Effector memory CD4-positive, alpha-beta T cell (primary cell): ENCODE results near the gene PMEPA1.

ENCODE experiments used
- DNase-seq, 3 donors: peaks; one replicate each; pipeline ENCODE4 v3.0.0-alpha.2; 2020
- H3K27ac ChIP-seq: 2 replicates; pipeline ENCODE4 v1.7.0; 2013; ENCODE audit warnings: mild to moderate bottlenecking, low read length, moderate library complexity; ENCODE audit not compliant: insufficient read depth, poor library complexity, severe bottlenecking
- H3K27me3 ChIP-seq: replicated peaks from 2 replicates; pipeline ENCODE4 v1.7.0; 2013; ENCODE audit warnings: mild to moderate bottlenecking, low read length; ENCODE audit not compliant: insufficient read depth, control insufficient read depth, poor library complexity, severe bottlenecking
- H3K36me3 ChIP-seq: 2 replicates; pipeline ENCODE4 v1.7.0; 2013; ENCODE audit warnings: mild to moderate bottlenecking, low read length, moderate library complexity; ENCODE audit not compliant: control insufficient read depth, insufficient read depth
- H3K4me1 ChIP-seq: 2 replicates; pipeline ENCODE4 v1.7.0; 2013; ENCODE audit warnings: low read length, mild to moderate bottlenecking; ENCODE audit not compliant: control insufficient read depth, insufficient read depth, poor library complexity, severe bottlenecking
- H3K4me3 ChIP-seq: 2 replicates; pipeline ENCODE4 v1.7.0; 2013; ENCODE audit warnings: low read length, low read depth, mild to moderate bottlenecking; ENCODE audit not compliant: insufficient read depth, poor library complexity, severe bottlenecking
- H3K9me3 ChIP-seq: 2 replicates; pipeline ENCODE4 v1.7.0; 2013; ENCODE audit warnings: mild to moderate bottlenecking, low read length, moderate library complexity; ENCODE audit not compliant: control insufficient read depth

Gene PMEPA1

DNA sequence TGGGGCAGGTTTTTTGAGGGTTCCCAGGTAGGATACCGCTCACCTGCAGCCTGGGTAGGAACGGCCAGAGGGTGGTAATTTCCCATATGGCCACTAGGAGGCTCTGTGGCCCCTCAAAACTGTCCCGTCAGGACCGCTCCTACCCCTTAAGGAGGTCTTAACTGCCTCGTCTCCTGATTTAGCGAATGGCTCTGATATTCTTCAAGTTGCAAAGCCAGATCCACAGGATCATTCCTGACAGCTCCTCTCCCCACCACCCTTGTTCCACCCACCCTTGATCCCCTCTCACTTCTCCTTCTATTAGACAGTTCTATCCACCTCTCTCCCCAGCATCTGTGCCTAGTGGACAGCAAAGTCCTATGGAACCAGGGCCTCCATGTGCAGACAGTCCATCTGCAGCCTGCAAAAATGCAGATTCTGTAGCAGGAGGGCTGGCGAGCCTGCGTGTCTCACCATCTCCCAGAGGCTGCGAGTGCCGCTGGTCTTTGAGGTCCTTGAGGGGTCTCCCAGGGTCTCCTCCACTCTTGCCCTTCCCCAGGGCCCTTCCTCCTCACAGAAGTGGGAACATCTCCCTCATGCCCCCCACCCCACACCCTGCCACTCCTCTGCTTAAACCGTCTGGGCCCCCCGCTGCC lies 55.3 kb downstream of the PMEPA1 start:
- no peak overlapping the region for H3K4me3 ChIP-seq
- no peak overlapping the region for H3K27ac ChIP-seq
- peaks cover 14% of the 10 kb centered on the region for H3K4me1 ChIP-seq
- no peaks in the 10 kb centered on the region for H3K9me3 ChIP-seq
- H3K27me3 ChIP-seq: no peaks in the 10 kb centered on the region
- no peaks in the 10 kb centered on the region for H3K36me3 ChIP-seq
- peak in 2 of 3 donors; percentile 23 to 25 for DNase-seq

DNA sequence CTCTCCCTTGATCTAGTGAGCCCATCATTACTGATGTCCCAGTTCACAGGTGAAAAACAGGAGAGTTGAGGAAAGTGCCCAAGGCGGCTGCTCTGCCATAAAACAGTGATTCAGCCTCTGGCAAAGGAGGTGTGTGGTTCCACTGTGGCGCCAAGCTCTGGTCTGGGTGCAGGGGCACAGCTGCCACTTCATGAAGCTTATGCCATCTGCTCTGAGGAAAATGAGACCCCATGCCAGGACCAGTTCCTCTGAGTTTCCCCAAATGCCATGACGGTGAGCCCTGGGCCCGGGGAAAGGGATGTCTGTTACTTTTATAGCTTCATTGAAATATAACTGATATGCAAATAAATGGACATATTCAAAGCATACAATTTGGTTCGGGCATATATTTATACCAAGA lies 55.9 kb downstream of the PMEPA1 start:
- peaks cover 14% of the 10 kb centered on the region for H3K4me1 ChIP-seq
- no peaks in the 10 kb centered on the region for H3K9me3 ChIP-seq
- H3K4me3 ChIP-seq: no peak overlapping the region
- H3K27ac ChIP-seq: no peak overlapping the region
- no peak for DNase-seq
- no peaks in the 10 kb centered on the region for H3K36me3 ChIP-seq
- no peaks in the 10 kb centered on the region for H3K27me3 ChIP-seq

DNA sequence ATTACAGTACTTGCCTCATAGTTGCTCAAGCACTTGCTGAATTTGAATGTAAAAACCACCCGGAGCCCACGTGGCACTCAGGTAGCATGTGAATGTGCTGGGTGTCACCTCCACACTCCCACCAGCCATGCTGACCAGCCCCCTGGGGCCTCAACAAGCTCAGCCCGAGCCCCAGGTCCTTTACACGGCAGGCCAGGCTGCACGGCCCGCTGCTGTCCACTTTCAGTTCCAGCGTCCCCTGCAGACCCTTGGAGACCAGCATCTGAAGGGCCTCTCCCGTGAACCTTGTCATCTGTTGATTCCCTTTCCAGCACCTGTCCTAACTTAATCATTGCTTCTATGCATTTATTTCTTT lies 56.3 kb downstream of the PMEPA1 start:
- H3K4me1 ChIP-seq: peaks cover 14% of the 10 kb centered on the region
- no peak overlapping the region for H3K27ac ChIP-seq
- no peaks in the 10 kb centered on the region for H3K9me3 ChIP-seq
- H3K4me3 ChIP-seq: no peak overlapping the region
- no peaks in the 10 kb centered on the region for H3K36me3 ChIP-seq
- no peak for DNase-seq
- H3K27me3 ChIP-seq: no peaks in the 10 kb centered on the region

DNA sequence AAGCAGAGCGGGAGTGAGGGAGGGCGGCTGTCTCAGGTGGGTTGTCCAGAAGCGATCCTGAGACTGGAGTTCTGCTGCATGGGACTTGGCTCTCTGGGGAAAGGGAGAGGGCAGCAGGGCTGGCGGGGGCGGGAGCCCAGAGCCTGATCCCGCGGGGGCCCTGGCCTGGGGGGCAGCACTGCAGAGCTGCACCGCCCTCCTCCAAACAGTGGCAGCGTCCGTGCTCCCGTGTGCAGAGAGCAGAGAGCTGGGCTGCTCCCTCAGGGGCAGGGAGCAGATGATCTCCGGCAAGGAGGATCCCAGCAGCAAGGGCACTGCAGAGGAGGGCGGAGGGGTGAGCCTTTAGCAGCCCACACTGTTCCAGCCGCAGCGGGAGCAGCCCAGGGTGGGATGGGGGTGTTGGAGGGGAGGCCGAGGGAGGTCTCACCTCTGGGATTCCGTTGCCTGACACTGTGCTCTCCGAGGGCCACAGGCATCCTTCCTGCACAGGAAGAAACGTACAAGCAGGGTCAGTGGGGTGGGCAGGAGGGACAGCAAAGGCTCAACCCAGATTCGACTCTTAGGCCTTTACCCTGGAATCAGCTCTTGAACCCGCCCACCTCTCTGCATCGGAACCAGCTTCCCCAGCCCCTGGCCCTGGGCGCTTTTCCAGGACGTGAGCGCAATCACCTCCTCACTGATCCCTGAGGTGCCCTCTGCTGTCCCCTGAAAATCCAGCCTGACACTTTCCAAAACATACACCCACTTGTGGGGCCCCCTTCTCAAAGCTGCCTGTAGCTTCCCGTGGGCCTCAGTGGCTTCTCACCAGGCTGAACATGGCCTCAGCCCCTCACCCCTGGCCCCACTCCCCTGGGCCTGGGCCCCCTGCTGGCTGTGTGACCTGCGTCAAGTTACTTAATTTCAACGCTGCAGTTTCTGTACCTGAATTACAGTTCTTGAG lies 56.9 kb downstream of the PMEPA1 start:
- Histone ChIP-seq H3K27me3 (no peaks in the 10 kb centered on the region), H3K27ac (no peak overlapping the region), H3K4me1 (peaks cover 9% of the 10 kb centered on the region), H3K9me3 (no peaks in the 10 kb centered on the region), H3K4me3 (no peak overlapping the region), H3K36me3 (no peaks in the 10 kb centered on the region)
- no peak for DNase-seq

DNA sequence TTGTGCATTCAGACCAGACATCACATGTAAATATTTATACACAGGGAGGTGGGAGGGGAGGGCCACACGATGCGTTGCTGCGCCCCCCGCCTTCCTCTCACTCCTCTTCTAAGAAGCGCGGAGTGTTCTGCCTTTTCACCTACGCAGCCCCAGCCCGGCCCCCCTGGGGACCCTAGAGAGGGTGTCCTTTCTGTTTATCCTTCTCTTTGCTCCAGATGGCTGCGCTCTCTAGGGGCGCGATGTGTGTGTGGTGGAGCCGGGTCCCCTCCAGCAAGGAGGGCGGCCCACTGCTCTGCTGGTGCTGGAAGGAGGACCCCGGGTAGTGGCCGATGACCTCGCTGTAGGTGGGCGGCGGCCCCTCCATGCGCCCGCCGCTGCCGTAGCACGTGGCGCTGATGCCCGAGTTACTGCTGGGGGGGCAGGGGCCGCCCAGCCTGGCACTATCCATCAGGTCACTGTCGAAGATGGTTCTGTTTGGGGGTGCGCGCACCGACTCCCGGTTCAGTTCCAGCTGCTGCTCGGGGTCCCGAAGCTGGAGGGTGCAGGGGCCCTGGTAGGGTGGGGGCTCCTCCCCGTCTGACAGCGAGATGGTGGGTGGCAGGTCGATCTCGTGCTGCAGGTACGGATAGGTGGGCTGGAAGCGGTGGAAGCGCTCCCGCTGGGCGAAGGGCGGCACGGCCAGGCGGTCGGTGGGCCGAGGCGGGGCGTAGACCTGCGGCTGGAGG lies 57.8 kb downstream of the PMEPA1 start:
- no peak for DNase-seq
- Histone ChIP-seq H3K27me3 (no peaks in the 10 kb centered on the region), H3K4me3 (no peak overlapping the region), H3K36me3 (no peaks in the 10 kb centered on the region), H3K9me3 (no peaks in the 10 kb centered on the region), H3K4me1 (peaks cover under 1% of the 10 kb centered on the region), H3K27ac (no peak overlapping the region)

DNA sequence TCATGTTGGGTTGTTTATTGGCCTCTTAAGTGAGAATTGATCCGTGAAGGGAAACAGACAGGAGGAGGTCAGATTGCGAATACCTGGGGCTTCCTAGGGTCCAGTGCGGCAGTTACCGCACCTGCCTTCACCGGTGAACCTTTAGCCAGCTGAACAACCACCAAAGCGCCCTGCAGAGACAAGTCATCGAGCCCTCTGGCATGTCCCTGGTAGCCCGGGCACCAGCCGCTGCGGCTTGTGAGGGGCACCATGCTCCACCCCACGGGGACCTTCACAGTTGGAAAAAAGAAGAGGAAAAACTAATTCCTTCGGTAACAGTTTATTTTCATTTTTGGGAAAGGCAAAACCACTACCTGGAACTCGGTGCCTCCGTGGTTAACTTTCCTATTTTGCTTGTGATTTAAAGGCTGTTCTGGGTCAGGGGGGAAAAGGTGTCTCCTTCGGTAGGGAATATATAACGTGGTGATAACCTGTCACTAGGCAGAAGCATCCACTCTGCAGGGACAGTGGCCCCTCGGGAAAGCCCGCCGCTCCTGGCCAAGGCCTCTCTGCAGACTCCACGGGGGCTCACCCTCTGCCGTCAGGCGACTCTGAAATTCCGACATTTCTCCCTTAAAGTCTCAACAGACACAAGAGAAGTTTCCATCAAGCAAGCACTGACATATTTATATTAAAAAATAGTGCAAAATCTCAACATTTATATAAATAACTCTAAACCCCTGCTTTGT lies 58.9 kb downstream of the PMEPA1 start:
- no peaks in the 10 kb centered on the region for H3K27me3 ChIP-seq
- DNase-seq: no peak
- no peaks in the 10 kb centered on the region for H3K4me1 ChIP-seq
- no peaks in the 10 kb centered on the region for H3K9me3 ChIP-seq
- H3K27ac ChIP-seq: no peak overlapping the region
- H3K36me3 ChIP-seq: no peaks in the 10 kb centered on the region
- no peak overlapping the region for H3K4me3 ChIP-seq

DNA sequence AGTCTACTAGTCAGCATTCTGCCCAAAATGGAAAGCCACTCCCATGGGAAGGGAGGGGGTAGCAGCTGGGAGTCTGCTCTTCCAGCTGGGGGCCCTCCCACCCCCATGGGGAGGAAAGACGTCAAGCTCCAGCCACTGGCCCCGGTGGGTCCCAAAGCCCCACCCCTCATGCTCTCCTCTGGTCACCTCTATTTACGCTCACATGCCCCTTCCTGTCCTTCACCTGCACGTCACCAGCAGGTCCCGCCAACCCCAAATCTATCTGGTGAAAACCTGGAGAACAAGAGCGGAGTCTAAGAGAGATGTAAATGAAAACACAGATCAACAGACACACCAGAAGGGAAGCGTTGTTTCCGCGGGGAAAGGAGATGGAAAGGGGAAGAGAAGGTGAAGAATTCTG lies 59.5 kb downstream of the PMEPA1 start:
- no peak for DNase-seq
- H3K27me3 ChIP-seq: no peaks in the 10 kb centered on the region
- no peaks in the 10 kb centered on the region for H3K36me3 ChIP-seq
- no peak overlapping the region for H3K4me3 ChIP-seq
- no peaks in the 10 kb centered on the region for H3K4me1 ChIP-seq
- no peak overlapping the region for H3K27ac ChIP-seq
- no peaks in the 10 kb centered on the region for H3K9me3 ChIP-seq

DNA sequence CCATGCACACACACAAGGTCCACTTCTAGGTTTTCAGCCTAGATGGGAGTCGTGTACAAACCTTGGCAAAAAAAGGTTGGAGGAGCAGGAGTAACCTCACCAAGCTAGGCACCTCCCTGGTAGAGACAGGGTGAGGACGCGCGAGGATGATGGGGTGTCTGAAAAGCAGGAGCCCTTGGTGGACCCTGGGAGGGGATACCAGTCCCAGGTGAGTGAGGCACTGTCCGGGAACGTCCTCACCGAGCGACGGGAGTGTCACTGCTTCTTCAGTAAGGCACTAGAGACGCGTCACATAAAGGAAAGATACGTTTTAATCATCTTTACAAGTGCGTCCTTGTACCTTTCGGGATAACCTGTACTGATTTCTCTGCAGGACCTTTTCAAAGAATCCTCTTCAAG lies 60.2 kb downstream of the PMEPA1 start:
- no peaks in the 10 kb centered on the region for H3K4me1 ChIP-seq
- no peak overlapping the region for H3K4me3 ChIP-seq
- DNase-seq: no peak
- H3K27me3 ChIP-seq: no peaks in the 10 kb centered on the region
- H3K27ac ChIP-seq: no peak overlapping the region
- no peaks in the 10 kb centered on the region for H3K9me3 ChIP-seq
- no peaks in the 10 kb centered on the region for H3K36me3 ChIP-seq

DNA sequence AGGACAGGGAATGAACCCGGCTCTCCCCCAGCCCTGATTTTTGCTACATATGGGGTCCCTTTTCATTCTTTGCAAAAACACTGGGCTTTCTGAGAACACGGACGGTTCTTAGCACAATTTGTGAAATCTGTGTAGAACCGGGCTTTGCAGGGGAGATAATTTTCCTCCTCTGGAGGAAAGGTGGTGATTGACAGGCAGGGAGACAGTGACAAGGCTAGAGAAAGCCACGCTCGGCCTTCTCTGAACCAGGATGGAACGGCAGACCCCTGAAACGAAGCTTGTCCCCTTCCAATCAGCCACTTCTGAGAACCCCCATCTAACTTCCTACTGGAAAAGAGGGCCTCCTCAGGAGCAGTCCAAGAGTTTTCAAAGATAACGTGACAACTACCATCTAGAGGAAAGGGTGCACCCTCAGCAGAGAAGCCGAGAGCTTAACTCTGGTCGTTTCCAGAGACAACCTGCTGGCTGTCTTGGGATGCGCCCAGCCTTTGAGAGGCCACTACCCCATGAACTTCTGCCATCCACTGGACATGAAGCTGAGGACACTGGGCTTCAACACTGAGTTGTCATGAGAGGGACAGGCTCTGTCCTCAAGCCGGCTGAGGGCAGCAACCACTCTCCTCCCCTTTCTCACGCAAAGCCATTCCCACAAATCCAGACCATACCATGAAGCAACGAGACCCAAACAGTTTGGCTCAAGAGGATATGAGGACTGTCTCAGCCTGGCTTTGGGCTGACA lies 60.8 kb downstream of the PMEPA1 start:
- Histone ChIP-seq H3K9me3 (no peaks in the 10 kb centered on the region), H3K27ac (no peak overlapping the region), H3K27me3 (no peaks in the 10 kb centered on the region), H3K36me3 (no peaks in the 10 kb centered on the region), H3K4me1 (no peaks in the 10 kb centered on the region), H3K4me3 (no peak overlapping the region)
- DNase-seq: no peak
